K562 (cell line): Measurements from ENCODE around the gene RBFOX2.

Experiments
- ATF4 ChIP-seq: fragments of 450-650 bp; formaldehyde crosslinking; IDR thresholded peaks from 2 replicates; pipeline ENCODE4 v1.4.0; 2022; ENCODE audit warnings: mild to moderate bottlenecking, moderate library complexity
- HIVEP1 ChIP-seq: fragments of 250-450 bp; sonication (Bioruptor Pico); IDR thresholded peaks from 2 replicates; pipeline ENCODE4 v1.4.0; 2020; ENCODE audit warnings: mild to moderate bottlenecking
- JUND ChIP-seq, 2 experiments: IDR thresholded peaks; 2 replicates in 1 of 2; 3 replicates in 1 of 2; pipeline ENCODE4 v1.6.1; 2011; ENCODE audit warnings: borderline replicate concordance in 2 of 2, low read depth in 2 of 2, low read length in 2 of 2, improper control_type of control experiment in 1 of 2, missing biosample characterization in 1 of 2, missing genetic modification characterization in 1 of 2, missing genetic modification reagents in 1 of 2
- MXI1 ChIP-seq: IDR thresholded peaks from 2 replicates; pipeline ENCODE4 v1.6.1; 2011; ENCODE audit warnings: low read depth, mild to moderate bottlenecking, improper control_type of control experiment, low read length
- NFXL1 ChIP-seq: fragments of 450-650 bp; formaldehyde crosslinking; IDR thresholded peaks from 2 replicates; pipeline ENCODE4 v1.4.0; 2021; ENCODE audit warnings: mild to moderate bottlenecking
- PCBP2 ChIP-seq: fragments of 200-400 bp; formaldehyde crosslinking; IDR thresholded peaks from 2 replicates; pipeline ENCODE4 v1.6.1; 2018; ENCODE audit warnings: low read length, low read depth, mild to moderate bottlenecking, moderate library complexity; ENCODE audit not compliant: poor library complexity, severe bottlenecking
- POLR2A ChIP-seq: fragments of 450-650 bp; conservative IDR thresholded peaks from 2 replicates; pipeline ENCODE4 v1.6.1; 2016
- ZBTB33 ChIP-seq: sonication (generic); formaldehyde crosslinking; IDR thresholded peaks from 2 replicates; pipeline ENCODE4 v1.8.1; 2023; ENCODE audit warnings: mild to moderate bottlenecking, missing genetic modification reagents

- TF ChIP-seq ZBTB33 (CRISPR knock-in tag) (no peak), MXI1 (no peak), POLR2A (no peak), ATF4 (CRISPR knock-in tag) (no peak), NFXL1 (CRISPR knock-in tag) (no peak), JUND (IDR thresholded peaks at IDR 0.05; ENCODE audit: borderline replicate concordance, low read depth, low read length) (no peak), JUND (tag; IDR thresholded peaks at IDR 0.05; ENCODE audit: borderline replicate concordance, low read depth, low read length) (no peak), PCBP2 (no peak), HIVEP1 (no peak)
Measured at GRCh38 chr22:35766654-35767580, 261.7 kb downstream of the RBFOX2 start.
